WTC11 (cell line): ENCODE results near the gene SLC7A14.

Source experiments
- CREB1 ChIP-seq: sonication (generic); formaldehyde crosslinking; IDR thresholded peaks from 2 replicates; pipeline ENCODE4 v1.8.0; 2023; ENCODE audit warnings: mild to moderate bottlenecking, missing genetic modification reagents
- MYBL2 ChIP-seq: sonication (generic); formaldehyde crosslinking; IDR thresholded peaks from 2 replicates; pipeline ENCODE4 v1.8.1; 2023; ENCODE audit warnings: mild to moderate bottlenecking, moderate library complexity, missing genetic modification reagents
- TF ChIP-seq, protein P1 (sequence below): sonication (generic); formaldehyde crosslinking; IDR thresholded peaks from 2 replicates; pipeline ENCODE4 v1.8.1; 2023; ENCODE audit warnings: mild to moderate bottlenecking, missing genetic modification reagents, moderate library complexity
- TF ChIP-seq, protein P2 (sequence below): fragments of 200-600 bp; IDR thresholded peaks from 2 replicates; pipeline ENCODE4 v1.8.0; 2022; ENCODE audit warnings: antibody characterized with exemption

DNA sequence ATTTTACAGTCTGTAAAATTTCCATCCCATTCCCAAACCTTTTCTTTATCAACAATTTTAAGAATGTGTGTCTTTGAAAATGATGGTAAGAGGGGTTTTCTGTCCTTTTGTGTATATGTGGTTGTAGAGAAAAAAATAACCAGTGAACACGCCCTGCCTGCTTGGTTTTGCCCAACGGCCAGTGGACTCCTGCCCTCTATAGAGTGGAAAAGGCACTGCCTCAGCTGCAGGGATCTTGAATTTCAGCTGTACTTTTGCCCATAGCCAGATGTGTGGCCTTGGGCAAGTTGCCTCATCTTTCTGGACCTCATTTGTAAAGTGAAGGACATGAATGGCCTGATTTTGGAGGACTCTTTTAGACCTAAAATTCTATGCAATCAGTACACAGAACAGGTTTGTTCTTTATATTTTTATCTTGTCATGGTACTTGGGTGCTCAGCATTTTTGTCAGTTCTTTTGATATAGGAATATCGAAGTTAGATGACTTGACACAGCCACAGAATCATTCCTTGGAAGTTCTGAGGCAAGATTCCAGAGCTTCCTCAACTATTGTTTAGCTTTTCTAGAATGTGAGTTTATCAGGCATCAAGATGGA, 86.2 kb downstream of the SLC7A14 start:
- TF ChIP-seq, protein P1, sequence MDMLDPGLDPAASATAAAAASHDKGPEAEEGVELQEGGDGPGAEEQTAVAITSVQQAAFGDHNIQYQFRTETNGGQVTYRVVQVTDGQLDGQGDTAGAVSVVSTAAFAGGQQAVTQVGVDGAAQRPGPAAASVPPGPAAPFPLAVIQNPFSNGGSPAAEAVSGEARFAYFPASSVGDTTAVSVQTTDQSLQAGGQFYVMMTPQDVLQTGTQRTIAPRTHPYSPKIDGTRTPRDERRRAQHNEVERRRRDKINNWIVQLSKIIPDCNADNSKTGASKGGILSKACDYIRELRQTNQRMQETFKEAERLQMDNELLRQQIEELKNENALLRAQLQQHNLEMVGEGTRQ: no peak
- TF ChIP-seq, protein P2, sequence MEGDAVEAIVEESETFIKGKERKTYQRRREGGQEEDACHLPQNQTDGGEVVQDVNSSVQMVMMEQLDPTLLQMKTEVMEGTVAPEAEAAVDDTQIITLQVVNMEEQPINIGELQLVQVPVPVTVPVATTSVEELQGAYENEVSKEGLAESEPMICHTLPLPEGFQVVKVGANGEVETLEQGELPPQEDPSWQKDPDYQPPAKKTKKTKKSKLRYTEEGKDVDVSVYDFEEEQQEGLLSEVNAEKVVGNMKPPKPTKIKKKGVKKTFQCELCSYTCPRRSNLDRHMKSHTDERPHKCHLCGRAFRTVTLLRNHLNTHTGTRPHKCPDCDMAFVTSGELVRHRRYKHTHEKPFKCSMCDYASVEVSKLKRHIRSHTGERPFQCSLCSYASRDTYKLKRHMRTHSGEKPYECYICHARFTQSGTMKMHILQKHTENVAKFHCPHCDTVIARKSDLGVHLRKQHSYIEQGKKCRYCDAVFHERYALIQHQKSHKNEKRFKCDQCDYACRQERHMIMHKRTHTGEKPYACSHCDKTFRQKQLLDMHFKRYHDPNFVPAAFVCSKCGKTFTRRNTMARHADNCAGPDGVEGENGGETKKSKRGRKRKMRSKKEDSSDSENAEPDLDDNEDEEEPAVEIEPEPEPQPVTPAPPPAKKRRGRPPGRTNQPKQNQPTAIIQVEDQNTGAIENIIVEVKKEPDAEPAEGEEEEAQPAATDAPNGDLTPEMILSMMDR: peak; percentile 46; the same call in 1 of the 2 replicates
- TF ChIP-seq MYBL2: no peak
- no peak for TF ChIP-seq CREB1
